Karpas-422 (cell line): ENCODE measurements around the gene CASK. TPM values are rescaled to one million over a fixed set of nuclear protein-coding genes. Genes with fewer than 3 reads are reported as not detected.

Experiments used
- DNase-seq: peaks from one replicate; pipeline ENCODE4 v3.0.0-alpha.2; 2015
- H2AFZ ChIP-seq: fragments of 200-600 bp; sonication (generic); 2 replicates; pipeline ENCODE4 v1.6.1; 2014; ENCODE audit warnings: antibody characterized with exemption, low read length, mixed read lengths
- H3K27ac ChIP-seq: fragments of 200-600 bp; sonication (generic); 2 replicates; pipeline ENCODE4 v1.5.1; 2014; ENCODE audit warnings: mild to moderate bottlenecking, low read length, moderate library complexity
- H3K27me3 ChIP-seq: fragments of 200-600 bp; sonication (generic); 2 replicates; pipeline ENCODE4 v1.6.1; 2014; ENCODE audit warnings: low read length, mixed read lengths
- H3K36me3 ChIP-seq: fragments of 200-600 bp; sonication (generic); 2 replicates; pipeline ENCODE4 v1.6.1; 2014; ENCODE audit warnings: low read length, mixed read lengths; ENCODE audit not compliant: insufficient read depth
- H3K4me1 ChIP-seq: fragments of 200-600 bp; sonication (generic); 2 replicates; pipeline ENCODE4 v1.6.1; 2014; ENCODE audit warnings: mild to moderate bottlenecking, low read length, mixed read lengths
- H3K4me2 ChIP-seq: fragments of 200-600 bp; sonication (generic); 2 replicates; pipeline ENCODE4 v1.6.1; 2014; ENCODE audit warnings: low read length, low read depth, mild to moderate bottlenecking; ENCODE audit not compliant: poor library complexity, severe bottlenecking
- H3K4me3 ChIP-seq: fragments of 200-600 bp; sonication (generic); 2 replicates; pipeline ENCODE4 v1.5.1; 2014; ENCODE audit warnings: mild to moderate bottlenecking, antibody characterized with exemption, low read length, mixed read lengths
- H3K79me2 ChIP-seq: fragments of 200-600 bp; sonication (generic); 2 replicates; pipeline ENCODE4 v1.6.1; 2014; ENCODE audit warnings: mild to moderate bottlenecking, low read length, mixed read lengths
- H3K9ac ChIP-seq: fragments of 200-600 bp; sonication (generic); 2 replicates; pipeline ENCODE4 v1.6.0; 2014; ENCODE audit warnings: low read length
- H3K9me2 ChIP-seq: fragments of 200-600 bp; sonication (generic), shearing (Covaris generic); replicated peaks from 2 replicates; pipeline ENCODE4 v1.6.0; 2014; ENCODE audit warnings: mild to moderate bottlenecking, low read length, moderate library complexity; ENCODE audit not compliant: insufficient read depth
- H3K9me3 ChIP-seq: fragments of 300-700, 200-600 bp; sonication (generic); 2 replicates; pipeline ENCODE4 v1.6.1; 2014; ENCODE audit warnings: low read length, mixed read lengths
- H4K20me1 ChIP-seq: fragments of 200-600 bp; sonication (generic); 2 replicates; pipeline ENCODE4 v1.6.1; 2014; ENCODE audit warnings: mild to moderate bottlenecking, antibody characterized with exemption, low read length, low read depth; ENCODE audit not compliant: insufficient read depth
- total RNA-seq: library from RNA; depleted of rRNA; stranded (reverse); fragments of >200 nt; shearing (Covaris generic); gene quantifications from 2 replicates; pipeline ENCODE4 v1.2.3, GENCODE V29; 2014; ENCODE audit warnings: low replicate concordance

CASK gene
- total RNA-seq, 1 experiment from 2014 or later = not detected

DNA sequence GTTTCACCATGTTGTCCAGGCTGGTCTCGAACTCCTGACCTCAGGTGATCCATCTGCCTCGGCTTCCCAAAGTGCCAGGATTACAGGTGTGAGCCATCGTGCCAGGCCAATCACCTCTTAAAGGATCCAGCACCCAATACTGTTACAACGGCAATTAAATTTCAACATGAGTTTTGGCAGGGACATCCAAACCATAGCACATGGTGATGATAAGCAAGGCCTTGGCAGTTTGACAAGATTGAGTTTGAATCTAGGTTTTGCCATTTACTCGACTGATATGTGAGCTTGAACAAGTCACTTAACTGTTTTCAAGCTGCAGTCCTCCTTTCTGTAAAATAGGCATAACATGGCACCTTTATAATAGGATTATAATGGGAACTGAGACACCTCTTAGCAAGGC lies 115.3 kb downstream of the CASK start:
- Histone ChIP-seq H3K4me3 (no peak overlapping the region), H3K27ac (no peak overlapping the region), H3K4me2 (no peak overlapping the region), H4K20me1 (no peaks in the 10 kb centered on the region), H3K4me1 (no peaks in the 10 kb centered on the region), H3K9ac (no peak overlapping the region), H3K27me3 (no peaks in the 10 kb centered on the region), H3K79me2 (no peaks in the 10 kb centered on the region), H3K9me2 (no peaks in the 10 kb centered on the region), H3K36me3 (no peaks in the 10 kb centered on the region), H2AFZ (no peak overlapping the region), H3K9me3 (no peaks in the 10 kb centered on the region)
- DNase-seq = no peak

DNA sequence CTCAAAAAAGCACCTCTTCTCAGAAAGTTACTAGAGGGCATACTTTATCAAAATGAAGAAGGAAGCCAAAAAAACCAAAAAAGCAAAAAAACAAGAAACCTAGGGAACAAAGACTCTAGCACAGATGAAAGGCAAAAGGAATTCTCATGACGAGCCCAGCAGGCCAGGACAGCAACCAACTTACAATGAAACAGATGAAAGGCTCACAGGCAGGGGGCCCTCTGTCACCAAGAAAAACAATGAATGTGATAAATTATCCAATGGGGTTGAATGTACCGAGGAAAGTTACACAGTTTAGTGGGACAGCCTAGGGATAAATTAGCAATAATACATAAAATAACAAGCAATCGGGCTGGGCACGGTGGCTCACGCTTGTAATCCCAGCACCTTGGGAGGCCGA lies 120.4 kb downstream of the CASK start:
- Histone ChIP-seq H3K9me3 (no peaks in the 10 kb centered on the region), H3K79me2 (no peaks in the 10 kb centered on the region), H2AFZ (no peak overlapping the region), H3K27ac (no peak overlapping the region), H3K4me2 (no peak overlapping the region), H3K27me3 (no peaks in the 10 kb centered on the region), H4K20me1 (no peaks in the 10 kb centered on the region), H3K4me3 (no peak overlapping the region), H3K36me3 (no peaks in the 10 kb centered on the region), H3K4me1 (no peaks in the 10 kb centered on the region), H3K9ac (no peak overlapping the region), H3K9me2 (no peaks in the 10 kb centered on the region)
- peak; percentile 44 for DNase-seq

DNA sequence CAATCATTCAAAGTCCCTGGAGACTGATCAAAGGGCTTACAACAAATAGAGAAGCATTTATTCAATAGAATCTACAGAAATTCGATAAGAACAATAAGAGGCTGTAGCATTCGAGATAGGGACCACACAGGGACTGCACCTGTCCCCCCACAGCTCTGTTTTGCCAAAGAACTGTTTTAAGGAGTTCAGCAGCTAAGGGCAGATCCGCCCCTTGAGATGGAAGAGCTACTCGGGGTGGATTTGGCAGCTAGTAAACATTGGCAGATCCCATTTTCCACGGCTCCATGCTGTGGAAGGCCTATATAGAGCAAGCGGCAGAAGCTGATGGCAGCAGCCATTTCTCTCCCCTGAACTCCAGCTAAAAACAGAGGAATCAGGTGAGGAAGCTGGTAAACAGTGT lies 123.7 kb downstream of the CASK start:
- H3K9ac ChIP-seq = no peak overlapping the region
- H3K27me3 ChIP-seq = no peaks in the 10 kb centered on the region
- no peaks in the 10 kb centered on the region for H4K20me1 ChIP-seq
- no peaks in the 10 kb centered on the region for H3K9me3 ChIP-seq
- H3K36me3 ChIP-seq = no peaks in the 10 kb centered on the region
- no peak for DNase-seq
- H2AFZ ChIP-seq = no peak overlapping the region
- H3K79me2 ChIP-seq = no peaks in the 10 kb centered on the region
- H3K4me2 ChIP-seq = no peak overlapping the region
- no peak overlapping the region for H3K27ac ChIP-seq
- H3K4me1 ChIP-seq = no peaks in the 10 kb centered on the region
- H3K4me3 ChIP-seq = no peak overlapping the region
- no peaks in the 10 kb centered on the region for H3K9me2 ChIP-seq

DNA sequence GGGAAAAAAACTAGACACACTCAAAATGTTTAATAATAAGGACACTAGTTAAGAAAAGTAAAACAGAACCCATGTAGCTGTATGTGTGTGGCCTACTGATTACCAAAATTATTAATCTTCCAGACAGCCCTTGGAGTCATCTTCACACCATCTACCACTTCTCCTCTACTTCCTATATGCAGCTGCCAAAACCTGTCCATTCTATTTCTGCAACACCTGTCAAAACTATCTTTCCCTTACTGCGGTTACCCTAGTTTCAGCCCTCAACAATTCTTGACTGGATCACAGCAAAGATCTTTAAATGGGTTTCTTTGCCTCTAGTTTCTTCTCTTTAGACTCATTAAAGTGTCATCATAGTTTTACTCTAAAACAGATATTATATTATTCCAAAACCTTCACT lies 126.8 kb downstream of the CASK start:
- Histone ChIP-seq H3K9me3 (no peaks in the 10 kb centered on the region), H3K79me2 (no peaks in the 10 kb centered on the region), H3K9me2 (no peaks in the 10 kb centered on the region), H3K27ac (no peak overlapping the region), H4K20me1 (no peaks in the 10 kb centered on the region), H3K36me3 (no peaks in the 10 kb centered on the region), H2AFZ (no peak overlapping the region), H3K4me2 (no peak overlapping the region), H3K4me3 (no peak overlapping the region), H3K27me3 (no peaks in the 10 kb centered on the region), H3K4me1 (no peaks in the 10 kb centered on the region), H3K9ac (no peak overlapping the region)
- no peak for DNase-seq

DNA sequence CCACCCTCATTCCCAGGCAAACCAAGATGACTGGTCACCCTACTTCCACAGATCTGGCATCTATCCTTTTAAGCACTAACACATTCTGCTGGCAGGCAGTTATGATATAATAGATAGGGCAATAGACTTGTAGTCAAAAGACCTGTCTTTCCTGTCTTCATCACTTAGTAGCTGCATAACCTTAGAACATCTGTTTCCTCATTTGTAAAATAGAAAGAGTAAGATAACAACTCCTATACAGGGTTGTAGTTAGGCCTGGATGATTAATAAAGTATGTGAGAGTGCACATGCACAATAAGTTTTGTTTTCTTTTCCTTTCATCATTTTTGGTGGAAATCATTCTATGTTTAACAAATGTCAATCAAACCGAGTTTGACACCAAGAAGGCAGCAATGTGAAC lies 127.3 kb downstream of the CASK start:
- no peaks in the 10 kb centered on the region for H3K79me2 ChIP-seq
- H3K4me1 ChIP-seq = no peaks in the 10 kb centered on the region
- H3K9me3 ChIP-seq = no peaks in the 10 kb centered on the region
- H3K4me3 ChIP-seq = no peak overlapping the region
- no peak overlapping the region for H3K4me2 ChIP-seq
- DNase-seq = no peak
- no peaks in the 10 kb centered on the region for H3K36me3 ChIP-seq
- no peak overlapping the region for H3K9ac ChIP-seq
- no peaks in the 10 kb centered on the region for H4K20me1 ChIP-seq
- no peak overlapping the region for H2AFZ ChIP-seq
- H3K27ac ChIP-seq = no peak overlapping the region
- H3K27me3 ChIP-seq = no peaks in the 10 kb centered on the region
- no peaks in the 10 kb centered on the region for H3K9me2 ChIP-seq

DNA sequence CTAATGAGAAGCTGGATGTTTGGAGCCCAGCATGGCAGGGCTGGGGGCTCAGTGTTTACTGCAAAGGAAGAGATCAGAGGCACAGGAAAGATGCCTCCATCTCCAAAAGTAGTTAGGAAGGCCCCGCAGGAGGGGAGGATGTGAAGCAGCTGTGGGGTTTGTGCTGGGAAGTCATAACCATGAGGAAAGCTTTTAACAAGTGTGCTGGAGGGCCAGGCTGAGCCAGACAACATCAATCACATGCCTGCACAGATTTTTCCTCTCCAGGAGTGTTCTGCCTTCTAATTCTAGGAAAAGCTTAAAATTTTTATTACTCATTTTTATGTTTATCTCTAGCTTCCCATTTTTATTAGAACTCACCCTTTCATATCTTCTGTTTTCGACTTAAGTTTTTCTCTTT lies 134.0 kb downstream of the CASK start:
- Histone ChIP-seq H3K79me2 (no peaks in the 10 kb centered on the region), H3K4me3 (no peak overlapping the region)

DNA sequence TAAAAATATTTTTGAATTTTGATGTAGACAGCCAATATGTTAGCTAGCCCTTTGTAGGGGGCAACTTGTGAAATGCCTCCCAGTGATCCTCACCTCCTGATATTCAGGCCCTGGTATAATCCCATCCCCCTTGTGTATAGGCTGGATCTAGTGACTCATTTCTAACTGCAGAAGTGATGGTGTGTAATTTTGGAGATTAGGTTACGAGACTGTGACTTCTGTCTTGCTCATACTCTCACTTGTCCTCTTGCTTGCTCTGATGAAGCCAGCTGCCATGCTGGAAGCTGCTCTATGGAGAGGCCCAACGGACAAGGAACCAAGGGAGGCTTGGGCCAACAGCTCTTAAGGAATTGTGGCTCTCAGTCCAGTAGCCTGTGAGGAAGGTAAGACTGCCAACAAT lies 137.7 kb downstream of the CASK start:
- Histone ChIP-seq H3K9me3 (no peaks in the 10 kb centered on the region), H3K9ac (no peak overlapping the region), H3K36me3 (no peaks in the 10 kb centered on the region), H3K9me2 (no peaks in the 10 kb centered on the region), H3K79me2 (no peaks in the 10 kb centered on the region), H3K27ac (no peak overlapping the region), H2AFZ (no peak overlapping the region), H3K4me3 (no peak overlapping the region), H3K27me3 (no peaks in the 10 kb centered on the region), H4K20me1 (no peaks in the 10 kb centered on the region), H3K4me1 (no peaks in the 10 kb centered on the region), H3K4me2 (no peak overlapping the region)
- DNase-seq = no peak

More for the DNA sequence above, 134.0 kb downstream of the CASK start:
- Histone ChIP-seq H2AFZ (no peak overlapping the region), H3K9ac (no peak overlapping the region), H3K27ac (no peak overlapping the region), H3K36me3 (no peaks in the 10 kb centered on the region), H3K9me2 (no peaks in the 10 kb centered on the region), H3K4me2 (no peak overlapping the region), H3K27me3 (no peaks in the 10 kb centered on the region), H3K9me3 (no peaks in the 10 kb centered on the region), H3K4me1 (no peaks in the 10 kb centered on the region), H4K20me1 (no peaks in the 10 kb centered on the region)
- DNase-seq = no peak

DNA sequence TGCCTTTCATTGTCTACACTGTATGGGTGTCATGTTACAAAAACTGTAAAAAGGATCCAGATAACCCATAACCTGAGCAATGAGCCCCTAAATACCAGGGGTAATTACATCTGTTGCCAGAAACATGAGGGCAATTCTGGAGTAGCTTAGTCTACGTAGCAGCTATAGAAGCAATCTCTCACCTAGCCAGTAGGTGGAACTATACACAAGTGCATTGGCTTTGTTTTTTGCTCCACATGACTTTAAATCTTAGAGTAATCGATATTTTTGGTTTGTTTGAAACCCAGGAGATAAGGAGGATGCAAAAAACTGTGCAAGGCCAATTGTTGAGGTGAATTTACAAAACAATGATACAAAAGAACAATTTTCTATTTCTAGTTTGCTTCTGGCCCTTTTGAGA lies 141.9 kb downstream of the CASK start:
- DNase-seq = peak; percentile 76
- Histone ChIP-seq H3K79me2 (no peaks in the 10 kb centered on the region), H3K4me2 (no peak overlapping the region), H3K9me3 (no peaks in the 10 kb centered on the region), H4K20me1 (no peaks in the 10 kb centered on the region), H3K9me2 (no peaks in the 10 kb centered on the region), H2AFZ (no peak overlapping the region), H3K36me3 (no peaks in the 10 kb centered on the region), H3K27me3 (no peaks in the 10 kb centered on the region), H3K9ac (no peak overlapping the region), H3K4me1 (no peaks in the 10 kb centered on the region), H3K27ac (no peak overlapping the region), H3K4me3 (no peak overlapping the region)

DNA sequence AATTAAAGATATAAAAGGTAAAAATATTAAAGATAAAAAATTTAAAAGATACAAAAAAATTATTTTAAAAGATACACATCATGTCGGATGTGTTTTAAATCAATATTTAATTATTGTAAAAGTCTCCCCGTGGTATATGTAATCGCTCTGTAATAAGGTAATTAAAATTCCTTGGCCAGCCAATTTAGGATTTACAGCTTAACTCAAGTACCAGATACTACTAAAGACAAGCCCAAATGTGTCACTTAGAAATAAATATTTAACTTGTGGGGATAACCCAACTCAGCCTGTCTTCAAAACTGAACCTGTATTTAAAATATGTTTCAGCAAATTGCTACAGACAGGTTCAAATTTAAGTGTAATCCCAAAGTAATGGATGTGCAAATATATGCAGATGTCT lies 143.4 kb downstream of the CASK start:
- Histone ChIP-seq H3K9me2 (no peaks in the 10 kb centered on the region), H3K36me3 (no peaks in the 10 kb centered on the region), H2AFZ (no peak overlapping the region), H4K20me1 (no peaks in the 10 kb centered on the region), H3K27ac (no peak overlapping the region), H3K9ac (no peak overlapping the region), H3K4me3 (no peak overlapping the region), H3K4me2 (no peak overlapping the region), H3K79me2 (no peaks in the 10 kb centered on the region), H3K9me3 (no peaks in the 10 kb centered on the region), H3K27me3 (no peaks in the 10 kb centered on the region), H3K4me1 (no peaks in the 10 kb centered on the region)
- no peak for DNase-seq
